Muscle layer of colon (tissue), 2 donors: ENCODE results near the gene PRRX1.

Experiments
- H3K27ac ChIP-seq: one replicate; pipeline ENCODE4 v1.7.0; 2013; ENCODE audit warnings: low read depth, mild to moderate bottlenecking, low read length, moderate library complexity
- H3K27me3 ChIP-seq, 2 donors: one replicate each; pipeline ENCODE4 v1.7.0; 2013; ENCODE audit warnings: low read length in 2 of 2, mild to moderate bottlenecking in 2 of 2; ENCODE audit not compliant: insufficient read depth in 2 of 2, control insufficient read depth in 1 of 2
- H3K36me3 ChIP-seq: one replicate; pipeline ENCODE4 v1.7.0; 2013; ENCODE audit warnings: mild to moderate bottlenecking, low read length; ENCODE audit not compliant: insufficient read depth
- H3K4me1 ChIP-seq: one replicate; pipeline ENCODE4 v1.7.0; 2013; ENCODE audit warnings: mild to moderate bottlenecking, low read length; ENCODE audit not compliant: insufficient read depth
- H3K4me3 ChIP-seq, 2 donors: one replicate each; pipeline ENCODE4 v1.7.0; 2013; ENCODE audit warnings: low read length in 2 of 2, low read depth in 1 of 2, mild to moderate bottlenecking in 1 of 2, moderate library complexity in 1 of 2
- H3K9ac ChIP-seq: one replicate; pipeline ENCODE4 v1.7.0; 2013; ENCODE audit warnings: low read length
- H3K9me3 ChIP-seq: one replicate; pipeline ENCODE4 v1.7.0; 2013; ENCODE audit warnings: mild to moderate bottlenecking, low read length
- donor health status: abdominal sarcoma.
- donor health status: Adenocarcinoma of cecum.

PRRX1 gene

GRCh38 chr1:170676628-170677027, 12.7 kb downstream of the PRRX1 start:
- H3K27me3 ChIP-seq, result peaks cover 0 to 1% of the 10 kb centered on the region in 2 donors
- no peak overlapping the region for H3K4me3 ChIP-seq
- H3K4me1 ChIP-seq, result no peaks in the 10 kb centered on the region
- H3K27ac ChIP-seq, result no peak overlapping the region
- no peaks in the 10 kb centered on the region for H3K36me3 ChIP-seq
- H3K9me3 ChIP-seq, result no peaks in the 10 kb centered on the region
- no peak overlapping the region for H3K9ac ChIP-seq

DNA sequence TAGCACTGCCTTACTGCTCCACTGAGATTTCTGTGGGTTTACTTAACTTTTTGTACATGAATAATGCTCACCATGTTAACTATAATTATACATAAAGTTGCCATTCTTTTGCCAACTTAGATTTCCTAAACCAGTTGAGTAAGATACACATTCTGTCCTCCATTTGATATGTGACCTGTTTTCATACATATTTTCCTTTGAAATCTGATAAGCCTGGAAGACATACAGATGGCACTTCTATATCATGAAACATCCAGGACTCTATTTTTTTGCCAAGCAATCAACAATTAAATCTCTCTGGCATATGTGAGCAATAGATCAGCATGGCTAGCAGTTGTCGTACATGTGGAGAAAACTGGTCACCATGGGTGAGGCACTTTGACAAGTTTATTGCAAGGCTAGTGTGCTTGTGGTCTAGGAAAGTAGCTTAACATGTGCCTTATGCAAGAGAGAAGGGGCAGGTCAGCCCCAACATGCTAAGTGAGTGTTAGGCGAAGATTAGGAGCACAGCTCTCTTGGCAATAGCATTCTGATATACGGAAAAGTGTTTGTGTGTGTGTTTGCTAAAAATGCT, 14.2 kb downstream of the PRRX1 start:
- H3K4me1 ChIP-seq, result no peaks in the 10 kb centered on the region
- no peak overlapping the region for H3K27ac ChIP-seq

GRCh38 chr1:170680428-170680827, 16.5 kb downstream of the PRRX1 start:
- no peak overlapping the region for H3K9ac ChIP-seq
- no peaks in the 10 kb centered on the region for H3K4me1 ChIP-seq
- H3K27me3 ChIP-seq, result no peaks in the 10 kb centered on the region
- no peaks in the 10 kb centered on the region for H3K9me3 ChIP-seq
- H3K27ac ChIP-seq, result no peak overlapping the region
- H3K36me3 ChIP-seq, result no peaks in the 10 kb centered on the region
- H3K4me3 ChIP-seq, result no peak overlapping the region

More for the DNA sequence above, 14.2 kb downstream of the PRRX1 start:
- no peak overlapping the region for H3K4me3 ChIP-seq
- no peak overlapping the region for H3K9ac ChIP-seq
- no peaks in the 10 kb centered on the region for H3K36me3 ChIP-seq
- H3K27me3 ChIP-seq, result no peaks in the 10 kb centered on the region
- no peaks in the 10 kb centered on the region for H3K9me3 ChIP-seq

GRCh38 chr1:170682169-170682568, 18.2 kb downstream of the PRRX1 start:
- no peak overlapping the region for H3K4me3 ChIP-seq
- no peaks in the 10 kb centered on the region for H3K4me1 ChIP-seq
- H3K9ac ChIP-seq, result no peak overlapping the region
- H3K27me3 ChIP-seq, result peaks cover 0 to 4% of the 10 kb centered on the region in 2 donors
- no peaks in the 10 kb centered on the region for H3K36me3 ChIP-seq
- H3K27ac ChIP-seq, result no peak overlapping the region
- H3K9me3 ChIP-seq, result no peaks in the 10 kb centered on the region

DNA sequence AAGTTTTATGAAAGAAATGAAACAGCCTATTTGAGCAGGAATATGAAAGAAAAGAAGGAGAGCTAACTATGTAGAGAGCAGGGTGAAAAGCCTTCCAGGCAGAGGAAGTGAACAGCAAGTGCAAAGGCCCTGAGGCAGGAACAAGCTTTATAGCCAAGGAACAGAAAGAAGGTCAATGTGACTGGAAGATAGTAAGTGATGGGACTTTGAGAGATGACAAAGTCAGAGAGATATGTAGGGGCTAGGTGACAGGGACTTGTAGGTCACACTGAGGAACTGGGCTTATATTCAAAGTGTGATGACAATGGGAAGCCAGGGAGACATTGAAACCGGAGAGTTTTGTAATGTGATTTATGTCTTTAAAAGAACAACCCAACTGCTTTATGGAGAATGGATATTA, 18.9 kb downstream of the PRRX1 start:
- no peak overlapping the region for H3K27ac ChIP-seq
- peaks cover 0 to 6% of the 10 kb centered on the region in 2 donors for H3K27me3 ChIP-seq
- H3K36me3 ChIP-seq, result no peaks in the 10 kb centered on the region
- no peaks in the 10 kb centered on the region for H3K9me3 ChIP-seq
- no peak overlapping the region for H3K9ac ChIP-seq
- H3K4me3 ChIP-seq, result no peak overlapping the region
- no peaks in the 10 kb centered on the region for H3K4me1 ChIP-seq

DNA sequence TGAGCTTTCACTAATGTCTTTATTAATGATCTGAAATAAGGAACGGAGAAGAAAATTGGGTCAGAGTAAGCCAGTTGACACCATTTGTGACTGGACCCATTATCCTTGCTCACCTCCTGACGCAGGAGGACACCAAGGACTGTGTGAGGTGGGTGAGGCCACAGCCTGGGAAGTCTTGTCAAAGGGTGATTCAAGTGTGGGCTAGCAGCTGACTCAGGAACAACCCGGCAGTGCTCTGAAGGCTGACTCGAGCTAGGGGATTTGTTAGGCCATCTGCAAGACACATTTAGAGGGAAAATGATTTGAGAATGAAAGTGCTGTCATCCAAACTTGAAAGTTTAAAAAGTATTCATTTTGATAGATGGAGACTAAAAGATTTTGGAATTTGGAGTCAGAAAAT, 21.2 kb downstream of the PRRX1 start:
- H3K9me3 ChIP-seq, result no peaks in the 10 kb centered on the region
- H3K9ac ChIP-seq, result no peak overlapping the region
- no peak overlapping the region for H3K4me3 ChIP-seq
- H3K27me3 ChIP-seq, result peaks cover 0 to 6% of the 10 kb centered on the region in 2 donors
- no peaks in the 10 kb centered on the region for H3K36me3 ChIP-seq
- H3K27ac ChIP-seq, result no peak overlapping the region
- H3K4me1 ChIP-seq, result no peaks in the 10 kb centered on the region

GRCh38 chr1:170686291-170686690, 22.4 kb downstream of the PRRX1 start:
- Histone ChIP-seq H3K4me1 (no peaks in the 10 kb centered on the region), H3K27ac (no peak overlapping the region), H3K9ac (no peak overlapping the region), H3K27me3 (peaks cover 0 to 6% of the 10 kb centered on the region in 2 donors), H3K36me3 (no peaks in the 10 kb centered on the region), H3K9me3 (no peaks in the 10 kb centered on the region), H3K4me3 (no peak overlapping the region)

GRCh38 chr1:170687621-170688020, 23.7 kb downstream of the PRRX1 start:
- Histone ChIP-seq H3K9me3 (no peaks in the 10 kb centered on the region), H3K36me3 (no peaks in the 10 kb centered on the region), H3K27me3 (peaks cover 0 to 6% of the 10 kb centered on the region in 2 donors), H3K4me1 (no peaks in the 10 kb centered on the region), H3K4me3 (no peak overlapping the region), H3K9ac (no peak overlapping the region), H3K27ac (no peak overlapping the region)

- Histone ChIP-seq H3K4me1 (peaks cover 5% of the 10 kb centered on the region), H3K27ac (no peak overlapping the region), H3K4me3 (no peak overlapping the region), H3K27me3 (peaks cover 0 to 6% of the 10 kb centered on the region in 2 donors), H3K9ac (no peak overlapping the region), H3K9me3 (no peaks in the 10 kb centered on the region), H3K36me3 (no peaks in the 10 kb centered on the region)
Measured at GRCh38 chr1:170691258-170691657, 27.3 kb downstream of the PRRX1 start.

DNA sequence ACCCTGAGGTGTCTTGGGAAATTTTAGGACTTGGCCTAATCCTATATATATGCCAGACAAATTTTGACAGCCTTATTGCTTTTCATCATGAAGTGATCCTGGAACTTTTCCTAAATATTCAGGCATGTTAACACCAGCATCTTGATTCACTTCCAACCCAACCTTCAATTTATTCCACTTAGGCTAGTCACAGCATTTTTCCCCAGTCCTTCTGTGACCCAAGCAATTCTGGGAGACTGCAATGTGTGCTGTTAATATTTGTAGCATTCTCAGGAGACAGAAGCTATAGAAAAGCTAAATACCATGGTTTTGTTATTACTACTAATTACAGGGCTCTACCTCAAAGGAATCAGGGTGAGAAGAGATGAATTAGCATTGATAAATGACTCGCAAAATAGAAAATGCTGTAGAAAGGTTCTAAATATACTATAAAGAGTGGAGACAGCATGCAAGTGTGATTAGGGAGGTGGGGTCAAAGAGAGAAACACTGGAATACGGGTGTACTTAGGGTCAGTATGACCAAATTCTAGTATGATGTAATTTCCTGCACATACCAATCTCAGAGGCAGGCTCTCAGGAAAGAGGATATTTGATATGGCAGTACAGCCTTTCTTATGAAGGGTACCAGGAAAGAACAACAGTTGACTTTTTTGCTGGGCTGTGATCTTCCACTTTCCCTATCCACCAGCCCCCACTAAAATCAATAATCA, 29.1 kb downstream of the PRRX1 start:
- H3K36me3 ChIP-seq, result no peaks in the 10 kb centered on the region
- H3K9ac ChIP-seq, result no peak overlapping the region
- H3K4me1 ChIP-seq, result peaks cover 5% of the 10 kb centered on the region
- H3K9me3 ChIP-seq, result no peaks in the 10 kb centered on the region
- no peak overlapping the region for H3K4me3 ChIP-seq
- no peak overlapping the region for H3K27ac ChIP-seq
- H3K27me3 ChIP-seq, result no peaks in the 10 kb centered on the region

GRCh38 chr1:170694172-170694926, 30.4 kb downstream of the PRRX1 start:
- no peaks in the 10 kb centered on the region for H3K9me3 ChIP-seq
- H3K27ac ChIP-seq, result no peak overlapping the region
- no peak overlapping the region for H3K9ac ChIP-seq
- no peak overlapping the region for H3K4me3 ChIP-seq
- H3K27me3 ChIP-seq, result no peaks in the 10 kb centered on the region
- no peaks in the 10 kb centered on the region for H3K36me3 ChIP-seq
- H3K4me1 ChIP-seq, result peaks cover 5% of the 10 kb centered on the region
